HG03460 (cell line): ENCODE results near the gene MED26.
"Not testable (repeated sequence)": the region's sequence is repeated elsewhere in the genome, so short reads cannot be mapped to it uniquely, and the experiment has no call there.

Experiments used
- ATAC-seq: cut with Tn5 transposase; IDR thresholded peaks from one replicate; pipeline ENCODE4 v1.9.1; 2021; ENCODE audit not compliant: unreplicated experiment

The MED26 gene

DNA sequence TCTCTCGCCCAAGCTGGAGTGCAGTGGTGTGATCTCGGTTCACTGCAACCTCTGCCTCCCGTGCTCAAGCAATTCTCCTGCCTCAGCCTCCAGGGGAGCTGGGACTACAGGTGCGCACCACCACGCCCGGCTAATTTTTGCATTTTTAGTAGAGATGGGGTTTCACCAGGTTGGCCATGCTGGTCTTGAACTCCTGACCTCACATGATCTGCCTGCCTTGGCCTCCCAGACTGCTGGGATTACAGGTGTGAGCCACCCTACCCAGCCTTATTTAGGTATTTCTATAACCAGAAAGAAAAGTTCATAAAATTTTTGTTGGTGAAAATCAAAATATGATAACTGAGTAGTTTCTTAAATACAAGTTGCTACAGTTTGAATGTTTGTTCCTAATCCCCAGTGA, 84.3 kb downstream of the MED26 start:
- ATAC-seq: not testable (repeated sequence)

DNA sequence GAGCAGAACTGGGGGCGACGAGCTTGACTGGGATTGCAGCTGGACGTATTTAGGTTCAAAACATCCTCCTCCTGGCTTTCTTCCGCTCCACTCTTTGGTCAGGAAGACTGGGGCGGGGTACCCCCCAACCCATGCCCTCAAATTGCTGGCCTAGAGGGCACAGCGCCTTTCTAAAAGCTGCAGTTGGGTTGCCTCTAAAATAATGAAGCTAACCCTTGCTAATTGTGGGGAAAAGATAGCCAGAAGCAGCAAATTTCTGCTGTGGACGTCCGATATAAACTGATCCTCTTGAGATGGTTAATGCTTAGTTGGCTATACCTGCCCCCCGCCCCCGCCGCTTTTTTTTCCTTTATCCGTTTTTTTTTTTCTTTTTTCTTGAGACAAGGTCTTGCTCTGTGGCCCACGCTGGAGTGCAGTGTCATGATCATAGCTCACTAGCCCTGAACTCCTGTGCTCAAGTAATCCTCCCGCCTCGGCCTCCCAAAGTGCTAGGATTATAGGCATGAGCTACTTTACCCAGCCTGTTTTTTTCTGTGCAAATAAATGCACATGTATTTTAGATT, 85.0 kb downstream of the MED26 start:
- no peak for ATAC-seq

DNA sequence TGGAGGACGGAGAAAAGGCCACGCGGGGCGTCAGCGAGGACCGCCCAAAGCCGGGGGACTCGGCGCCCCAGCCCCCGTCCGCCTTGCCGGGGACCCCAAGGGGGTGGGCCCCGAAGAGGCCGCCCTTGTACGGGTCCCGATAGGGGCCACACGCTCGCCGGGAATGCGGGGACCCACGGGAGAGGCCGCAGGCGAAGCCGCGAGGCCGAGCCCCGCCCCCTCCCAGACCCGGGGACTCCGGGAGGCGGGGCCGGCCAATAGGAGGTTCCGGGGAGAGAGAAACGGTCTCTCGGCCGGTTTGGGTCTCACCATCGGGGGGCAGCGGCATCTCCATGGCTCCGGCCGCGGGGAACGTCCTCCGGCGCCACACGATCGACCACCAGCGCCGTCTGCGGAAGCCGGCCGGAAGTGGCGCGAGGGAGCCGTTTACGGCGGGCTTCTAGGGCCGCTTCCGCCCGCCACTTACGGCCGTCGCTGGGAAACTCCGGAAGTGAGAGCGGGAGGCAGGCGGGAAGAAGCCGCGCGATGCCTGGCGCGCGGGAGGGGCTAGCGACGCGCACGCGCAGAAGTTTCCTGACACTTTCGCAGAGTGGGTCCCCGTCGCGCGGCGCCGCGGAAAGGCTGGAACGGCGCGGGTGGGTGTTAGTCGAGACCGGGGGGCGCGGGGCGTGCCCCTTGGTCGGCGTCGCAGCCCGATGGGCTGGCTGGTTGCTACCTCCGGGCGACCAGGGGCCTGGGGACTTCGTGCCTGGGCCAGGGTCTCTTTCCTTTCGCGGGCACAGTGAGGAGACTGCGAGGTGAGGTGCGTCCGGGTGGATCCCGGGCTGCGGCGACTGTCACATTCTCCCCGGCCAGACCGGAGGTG, 85.7 kb downstream of the MED26 start, which contains the start of gene CHERP:
CHERP (minus strand) TSS at position 393 of the 865 bp plus-strand sequence; CDS start at position 334, 59 bp downstream.
- ATAC-seq: peak; percentile 66

DNA sequence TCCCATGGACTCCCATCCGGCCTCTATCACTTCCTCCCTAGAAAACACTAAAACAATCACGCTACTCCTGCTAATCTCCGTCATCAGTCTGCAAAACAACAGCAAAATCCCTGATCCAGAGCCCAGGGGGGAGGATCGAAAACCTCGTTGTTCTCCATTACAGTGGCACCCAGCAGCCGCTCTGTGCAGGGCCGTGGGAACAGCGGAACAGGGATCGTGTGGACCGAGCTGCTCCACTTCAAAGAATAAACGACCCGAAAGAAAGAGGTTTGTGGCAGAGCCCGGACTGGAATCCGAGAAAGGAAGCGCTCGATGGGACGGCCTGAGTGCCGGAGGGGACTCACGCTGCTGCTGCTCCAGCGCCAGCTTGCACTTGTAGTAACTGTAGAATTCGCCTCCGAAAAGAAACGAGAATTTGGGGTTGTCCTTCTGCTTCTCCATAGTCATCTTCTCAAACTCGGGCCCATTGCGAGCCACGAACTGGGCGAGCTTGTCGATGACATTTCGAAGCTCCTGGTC, 86.4 kb downstream of the MED26 start:
- peak; percentile 11 for ATAC-seq

DNA sequence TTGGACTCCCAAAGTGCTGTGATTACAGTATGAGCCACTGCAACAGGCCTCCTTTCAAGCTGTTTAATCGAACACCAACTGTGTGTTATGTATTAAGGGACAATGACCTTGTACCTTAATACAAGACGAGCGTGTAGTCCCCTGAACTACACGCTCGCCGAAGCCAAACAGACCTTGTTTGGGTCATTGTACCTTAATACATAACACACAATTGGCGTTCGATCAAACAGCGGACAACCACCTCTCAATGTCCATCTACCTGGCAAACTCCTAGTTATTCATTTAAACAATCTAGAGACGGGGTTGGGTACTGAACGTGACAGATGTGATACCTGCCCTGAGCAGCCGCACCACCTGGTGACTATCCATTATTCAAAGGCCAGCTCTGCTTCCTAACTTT, 87.1 kb downstream of the MED26 start:
- no peak for ATAC-seq

DNA sequence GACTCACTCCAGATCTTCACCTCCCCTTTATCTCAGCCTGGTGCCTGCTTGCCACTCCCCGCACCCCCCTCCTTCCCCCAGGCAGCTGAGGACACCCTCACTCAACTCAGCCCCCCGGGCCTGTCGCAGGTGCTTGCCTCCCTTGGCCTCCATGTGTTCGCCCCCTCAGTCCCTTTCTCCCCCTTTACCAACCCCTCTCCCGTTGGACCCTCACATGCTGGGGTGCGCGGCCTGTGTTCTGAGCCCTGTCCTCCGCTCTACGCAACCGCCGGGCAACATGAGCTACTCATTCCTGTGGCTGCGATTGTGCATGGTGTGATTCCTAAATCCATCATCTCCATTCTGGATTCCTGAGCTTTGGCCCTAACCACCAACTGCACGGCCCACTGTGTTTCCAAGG, 90.9 kb downstream of the MED26 start:
- no peak for ATAC-seq

DNA sequence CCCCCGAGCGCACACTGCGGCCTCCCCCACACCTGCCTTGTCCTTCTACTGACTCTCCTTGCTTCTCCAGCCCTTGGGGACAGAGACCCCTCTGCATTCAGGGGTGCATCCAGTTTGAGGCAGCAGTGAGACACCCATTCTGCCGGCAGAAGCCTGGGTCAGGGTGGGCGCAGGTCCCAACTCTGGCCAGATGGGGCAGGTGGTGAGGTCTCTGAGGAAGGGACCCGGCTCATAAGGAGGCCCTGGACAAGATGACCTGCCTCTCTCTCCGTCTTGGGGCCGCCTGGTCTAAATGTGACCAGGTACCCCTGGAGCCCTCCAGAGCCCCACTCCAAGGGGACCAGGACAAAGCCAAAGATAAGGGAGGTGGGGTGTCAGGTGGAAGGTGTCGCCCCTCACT, 91.9 kb downstream of the MED26 start:
- no peak for ATAC-seq

DNA sequence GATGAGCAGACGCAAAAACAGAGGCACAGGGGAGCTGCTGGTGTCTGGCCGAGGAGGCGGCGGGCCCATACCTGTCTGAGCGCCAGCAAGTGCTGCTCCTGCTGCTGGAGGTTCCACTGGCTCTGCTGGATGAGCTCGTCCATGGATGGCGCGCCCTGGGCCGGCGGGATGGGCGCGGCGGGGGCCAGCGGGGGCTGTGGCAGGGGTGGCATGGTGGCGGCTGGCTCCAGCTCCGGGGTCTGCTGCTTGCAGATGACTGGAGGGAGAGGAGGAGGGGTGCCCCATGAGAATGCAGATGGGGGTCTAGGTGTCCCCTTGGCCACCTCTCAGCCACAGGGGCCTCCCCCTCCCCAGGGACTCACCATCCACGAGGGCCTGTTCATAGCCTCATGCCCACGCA, 92.6 kb downstream of the MED26 start:
- ATAC-seq: no peak

DNA sequence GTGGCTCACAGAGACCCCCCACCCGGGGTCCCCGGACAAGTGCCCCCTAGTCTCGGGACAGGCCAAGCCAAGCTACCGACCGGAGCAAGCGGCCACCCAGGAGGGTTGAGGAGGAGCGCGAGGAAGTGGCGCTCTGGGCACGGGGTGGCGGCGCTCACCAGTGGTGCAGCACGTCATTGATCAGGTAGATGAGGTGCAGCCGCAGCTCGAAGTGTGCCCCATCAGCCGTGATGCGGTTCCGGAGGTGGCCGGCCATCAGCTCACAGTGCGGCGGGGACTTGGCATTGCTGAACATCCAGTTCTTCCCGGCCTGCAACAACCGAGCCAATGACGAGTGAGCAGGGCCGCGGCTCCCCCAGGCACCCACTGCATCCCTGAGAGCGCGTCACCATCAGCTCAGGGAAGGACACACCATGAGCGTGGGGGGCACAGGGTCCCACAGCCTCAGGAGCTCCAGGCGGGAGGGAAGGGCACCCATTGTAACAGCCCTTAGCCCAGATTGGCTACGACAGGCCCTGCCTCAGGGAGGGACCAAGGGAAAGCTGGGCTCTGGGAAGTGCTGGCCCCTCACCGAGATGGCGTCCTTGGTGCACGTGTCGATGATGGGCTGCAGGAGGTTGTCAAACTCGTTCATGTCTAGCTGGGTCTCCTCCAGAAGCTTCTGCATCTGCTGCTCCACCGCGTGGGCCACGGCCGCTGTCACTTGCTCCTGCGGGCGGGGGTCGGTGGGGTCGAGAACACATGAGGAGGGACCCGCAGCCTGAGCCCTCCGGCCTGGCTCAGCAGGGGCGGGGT, 95.4 kb downstream of the MED26 start:
- no peak for ATAC-seq

DNA sequence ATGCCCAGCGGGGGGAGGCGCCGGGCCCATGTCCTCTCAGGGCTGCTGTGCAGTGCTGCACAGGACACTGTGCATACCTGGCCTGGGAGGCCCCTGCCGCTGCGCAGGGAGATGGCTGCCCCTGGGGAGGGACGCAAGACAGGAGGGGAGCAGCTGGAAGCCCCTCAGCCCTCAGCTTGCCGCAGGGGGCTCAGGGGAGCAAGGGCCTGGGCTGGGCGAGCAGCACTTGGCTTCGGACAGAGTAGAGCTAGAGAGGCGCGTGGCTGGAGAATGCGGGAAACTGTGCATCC, 96.7 kb downstream of the MED26 start:
- no peak for ATAC-seq

DNA sequence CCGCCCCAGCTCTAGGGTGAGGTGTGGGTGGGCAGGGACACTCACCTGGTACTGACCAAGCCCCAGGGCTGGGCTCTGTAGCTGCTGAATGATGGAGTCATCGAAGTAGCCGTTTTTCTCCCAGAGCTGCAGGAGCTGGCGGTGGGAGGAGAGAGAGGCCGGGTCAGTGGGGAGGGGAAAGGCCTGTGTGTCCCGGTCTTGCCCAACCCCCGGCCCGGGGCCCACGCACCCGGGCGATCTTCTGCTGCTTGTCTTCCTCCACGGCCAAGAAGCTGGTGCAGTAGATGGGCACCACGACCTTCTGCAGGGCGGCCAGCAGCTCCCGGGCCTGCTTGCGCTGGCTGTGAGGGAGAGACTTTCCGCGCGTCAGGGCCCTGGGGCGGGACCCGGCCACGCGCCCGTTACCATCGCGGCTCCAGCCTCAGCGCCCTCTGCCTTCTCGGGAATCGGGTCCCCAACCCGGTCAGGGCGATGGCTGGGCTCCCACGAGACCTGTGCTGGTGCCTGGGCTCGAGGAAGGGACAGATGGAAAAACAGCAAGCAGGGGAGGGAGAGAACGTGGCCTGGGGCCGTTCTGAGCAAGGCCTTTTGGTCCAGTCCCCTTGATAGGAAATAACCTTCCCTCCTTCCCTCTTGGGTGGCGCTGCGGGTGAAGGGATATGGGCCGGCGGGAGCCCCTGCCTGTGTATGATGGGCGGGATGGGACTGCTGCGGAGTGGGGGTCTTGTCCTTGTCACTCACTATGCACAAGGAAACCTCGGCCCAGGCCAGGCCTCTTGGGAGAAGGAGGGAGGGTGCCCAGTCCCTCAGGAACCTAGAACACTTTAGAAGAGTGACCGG, 97.2 kb downstream of the MED26 start:
- ATAC-seq: no peak

DNA sequence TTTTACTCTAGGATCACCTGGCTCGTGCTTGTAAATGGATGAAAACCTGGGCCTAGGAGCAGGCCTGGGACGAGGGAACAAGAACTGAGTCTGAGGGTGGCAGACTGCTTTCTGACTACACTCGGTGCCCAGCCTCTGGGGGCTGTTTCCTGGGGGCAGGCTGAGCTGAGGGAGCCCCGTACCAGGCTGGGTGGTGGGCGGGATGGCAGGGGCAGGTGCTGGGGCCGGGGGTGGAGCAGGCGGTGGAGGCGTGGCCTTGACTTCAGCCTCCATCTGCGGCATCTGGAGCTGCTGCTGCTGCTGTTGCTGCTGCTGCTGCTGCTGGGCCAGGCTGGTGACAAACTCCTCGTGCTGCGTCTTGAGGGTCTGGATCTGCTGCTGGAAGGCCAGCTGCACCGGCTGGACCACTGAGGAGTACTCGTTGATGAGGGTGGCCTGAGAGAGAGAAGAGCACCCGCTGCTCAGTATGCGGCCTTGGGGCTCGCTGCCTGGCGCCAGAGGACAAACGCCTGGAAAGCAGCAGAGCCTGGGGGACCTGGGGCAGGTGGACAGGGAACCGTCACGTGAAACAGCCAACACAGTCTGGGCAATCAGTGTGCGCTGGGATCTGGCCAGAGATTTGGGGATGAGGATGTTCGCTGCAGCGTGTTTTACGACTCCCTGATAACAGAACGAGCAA, 98.4 kb downstream of the MED26 start:
- no peak for ATAC-seq

DNA sequence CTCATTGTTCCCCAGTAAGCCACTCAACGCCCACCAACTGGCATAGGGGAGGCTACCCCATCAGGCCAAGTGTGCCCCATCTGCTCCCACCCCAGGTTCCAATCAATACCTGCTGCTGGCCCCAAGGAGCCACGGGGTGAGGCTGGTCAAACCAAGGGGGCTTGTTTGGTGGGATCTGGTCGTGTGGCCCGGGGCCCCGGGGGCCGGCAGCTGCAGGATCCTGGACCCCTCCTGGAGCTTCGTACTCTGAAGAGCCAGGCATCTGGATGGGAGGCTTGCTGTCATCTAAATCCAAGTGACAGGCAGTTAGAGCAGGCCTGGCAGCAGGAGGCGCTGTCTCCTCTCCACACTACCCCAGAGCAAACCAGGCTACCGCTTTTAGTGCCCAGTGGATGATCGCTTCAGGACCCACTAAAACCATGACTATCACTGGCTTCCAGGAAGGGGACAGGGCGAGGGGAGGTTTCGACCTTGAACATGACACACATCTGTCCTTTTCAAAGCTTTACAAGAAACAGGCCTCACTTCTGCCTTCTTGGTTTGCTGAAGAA, 100.0 kb downstream of the MED26 start:
- no peak for ATAC-seq

DNA sequence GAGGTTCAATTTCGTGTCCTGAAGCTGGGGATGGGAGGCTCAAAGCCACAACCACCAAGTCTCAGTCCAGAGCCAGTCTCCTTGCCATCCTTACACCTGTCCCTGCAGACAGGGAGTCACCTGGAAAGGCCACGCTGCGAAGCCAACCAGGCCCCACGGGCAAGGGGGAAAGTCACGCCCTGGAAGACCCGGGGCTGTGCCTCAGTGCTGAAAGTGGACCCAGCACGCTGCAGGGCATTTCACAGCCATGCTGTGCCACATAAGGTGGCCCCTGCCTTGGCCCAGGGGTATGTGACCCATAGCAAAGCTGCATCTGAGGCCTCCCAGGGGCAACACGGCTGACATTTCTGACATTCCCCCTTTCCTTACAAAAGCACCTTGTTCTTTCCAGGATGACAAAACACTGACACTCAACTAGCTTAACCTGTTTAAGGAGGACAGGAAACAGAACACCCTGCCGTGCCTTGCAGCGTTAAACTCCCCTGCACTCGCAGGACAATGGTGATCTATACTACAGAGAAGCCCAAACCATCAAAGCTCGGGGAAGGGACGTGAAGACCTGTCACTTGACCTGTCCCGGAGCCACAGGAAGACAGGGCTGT, 100.6 kb downstream of the MED26 start:
- ATAC-seq: no peak

DNA sequence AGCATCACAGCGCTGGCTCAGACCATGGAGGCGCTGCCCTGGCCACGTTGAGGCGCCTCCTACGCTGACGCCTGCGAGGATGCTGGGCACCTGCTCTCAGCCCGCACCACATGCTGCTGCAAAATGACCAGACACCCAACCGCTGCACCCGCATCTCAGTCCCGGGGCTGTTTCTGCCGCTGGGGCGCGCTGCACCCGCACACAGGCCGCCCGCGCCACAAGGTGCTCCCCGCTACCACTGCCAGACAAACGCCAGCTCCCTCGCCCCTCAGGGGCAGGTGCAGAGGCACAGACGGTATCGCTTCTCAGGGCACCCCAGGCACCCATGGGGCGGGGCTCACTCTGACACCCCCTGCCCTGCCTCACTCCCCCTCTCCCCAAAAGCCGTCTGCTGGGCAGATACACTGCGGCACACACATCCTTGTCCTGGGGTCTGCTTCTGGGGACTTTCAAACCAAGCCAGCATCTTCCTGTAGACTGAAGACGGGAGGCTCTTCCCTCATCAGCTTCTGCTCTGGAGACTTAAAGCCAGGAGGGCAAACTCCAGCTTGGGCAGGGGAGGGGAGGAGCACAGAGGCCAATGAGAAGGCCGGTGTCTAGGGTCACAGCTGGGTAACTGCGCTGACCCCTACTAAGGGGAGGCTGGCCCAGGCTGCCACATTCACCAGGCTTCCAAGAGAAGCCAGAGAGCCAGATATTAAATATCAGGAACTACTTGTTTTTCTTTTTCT, 102.1 kb downstream of the MED26 start:
- ATAC-seq: no peak

DNA sequence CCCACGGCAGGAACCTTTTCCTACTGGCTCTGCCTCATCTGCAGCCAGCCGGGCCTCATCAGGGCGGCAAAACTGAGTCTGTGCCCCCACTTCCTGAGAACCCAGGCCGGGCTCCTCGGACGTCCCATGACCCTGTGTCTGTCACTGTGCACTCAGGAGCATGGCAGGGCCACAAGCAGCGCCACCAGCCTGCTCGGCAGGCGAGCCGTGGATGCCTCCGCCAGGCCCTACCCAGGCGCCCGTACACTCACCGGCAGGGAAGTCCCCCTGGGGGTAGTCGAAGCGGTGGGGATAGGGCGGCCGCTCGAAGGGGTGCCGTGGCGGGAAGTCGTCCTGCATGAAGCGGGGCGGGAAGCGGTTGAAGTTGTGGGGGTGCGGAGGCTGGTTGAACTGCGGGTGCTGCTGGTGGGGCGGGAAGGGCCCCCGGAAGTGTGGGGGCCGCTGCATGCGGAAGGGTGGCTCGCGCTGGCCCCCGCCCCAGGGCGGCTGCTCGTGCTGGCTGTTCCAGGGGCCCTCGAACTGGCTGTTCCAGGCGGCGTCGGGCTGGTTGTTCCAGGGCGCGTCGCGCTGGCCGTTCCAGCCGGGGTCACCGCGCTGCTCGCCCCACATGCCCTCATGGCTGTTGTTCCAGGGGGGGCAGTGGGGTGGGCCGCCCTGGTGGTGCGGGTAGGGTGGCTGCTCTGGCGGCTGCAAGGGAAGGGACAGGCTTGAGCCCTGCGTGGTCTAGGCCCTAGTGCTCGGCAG, 102.8 kb downstream of the MED26 start:
- no peak for ATAC-seq
